Left hindlimb (tissue), 1 donor: ENCODE data around the gene CPED1.
"Not testable (repeated sequence)": the region's sequence is repeated elsewhere in the genome, so short reads cannot be mapped to it uniquely, and the experiment has no call there.

ENCODE experiments used
- DNase-seq: peaks from one replicate; pipeline ENCODE4 v3.0.0-alpha.2; 2018

Gene CPED1

GRCh38 chr7:121269798-121270197 is 281.3 kb downstream of the CPED1 start:
- no peak for DNase-seq

GRCh38 chr7:121271098-121271497 is 282.6 kb downstream of the CPED1 start:
- no peak for DNase-seq

- DNase-seq: no peak
Observed at GRCh38 chr7:121271916-121272315, 283.4 kb downstream of the CPED1 start.

- no peak for DNase-seq
Observed at GRCh38 chr7:121272676-121273075, 284.2 kb downstream of the CPED1 start.

GRCh38 chr7:121273467-121274167 is 285.1 kb downstream of the CPED1 start:
- DNase-seq: no peak

- no peak for DNase-seq
Observed at GRCh38 chr7:121274467-121274866, 286.0 kb downstream of the CPED1 start.

GRCh38 chr7:121275204-121275603 is 286.7 kb downstream of the CPED1 start:
- no peak for DNase-seq

GRCh38 chr7:121276313-121276712 is 287.8 kb downstream of the CPED1 start:
- no peak for DNase-seq

- no peak for DNase-seq
Observed at GRCh38 chr7:121278120-121279021, 289.9 kb downstream of the CPED1 start.

GRCh38 chr7:121279060-121279620 is 290.6 kb downstream of the CPED1 start:
- no peak for DNase-seq

- DNase-seq: no peak
Observed at GRCh38 chr7:121279822-121280221, 291.3 kb downstream of the CPED1 start.

- DNase-seq: no peak
Observed at GRCh38 chr7:121280656-121281055, 292.1 kb downstream of the CPED1 start.

GRCh38 chr7:121282129-121282528 is 293.6 kb downstream of the CPED1 start:
- DNase-seq: no peak

GRCh38 chr7:121285066-121285667 is 296.7 kb downstream of the CPED1 start:
- no peak for DNase-seq

GRCh38 chr7:121286186-121286585 is 297.7 kb downstream of the CPED1 start:
- DNase-seq: no peak

- DNase-seq: no peak
Observed at GRCh38 chr7:121286742-121287734, 298.5 kb downstream of the CPED1 start.

- DNase-seq: no peak
Observed at GRCh38 chr7:121288894-121289293, 300.4 kb downstream of the CPED1 start.

GRCh38 chr7:121289930-121290329 is 301.4 kb downstream of the CPED1 start:
- not testable (repeated sequence) for DNase-seq

GRCh38 chr7:121294448-121294992 is 306.0 kb downstream of the CPED1 start:
- no peak for DNase-seq

GRCh38 chr7:121297843-121298242 is 309.3 kb downstream of the CPED1 start:
- DNase-seq: no peak

GRCh38 chr7:121298831-121299239 is 310.3 kb downstream of the CPED1 start:
- DNase-seq: no peak
